DND-41 (cell line): ENCODE data around the gene ADCY7.

ENCODE experiments used
- CTCF ChIP-seq: IDR thresholded peaks from 2 replicates; pipeline ENCODE4 v1.5.1; 2012; ENCODE audit warnings: borderline replicate concordance, low read length, moderate library complexity, mild to moderate bottlenecking; ENCODE audit not compliant: poor library complexity, severe bottlenecking; ENCODE audit errors: extremely low read depth
- EZH2 ChIP-seq: IDR thresholded peaks from 3 replicates; pipeline ENCODE4 v1.6.1; 2012; ENCODE audit warnings: borderline replicate concordance, low read depth, mild to moderate bottlenecking, moderate library complexity, low read length, inconsistent platforms; ENCODE audit not compliant: severe bottlenecking

- TF ChIP-seq EZH2 (no peak), CTCF (peak; percentile 51)
These were observed 57.1 kb downstream of the ADCY7 start for GRCh38 chr16:50323335-50324011.
